Adrenal gland (tissue), 5 donors: ENCODE results near the gene ZNF555.
A peak's percentile ranks its signal among the peaks of the same experiment; 100 is the strongest.

Experiments
- CTCF ChIP-seq, 6 experiments: fragments of 450-650 bp in 4 of 6; fragments of 200-600 bp in 2 of 6; sonication (generic) in 1 of 6; IDR thresholded peaks; 1 replicate in 5 of 6; 2 replicates in 1 of 6; pipeline versions ENCODE4 v1.5.1 to v1.8.0; 2016 to 2021; ENCODE audit warnings: antibody characterized with exemption in 6 of 6, mild to moderate bottlenecking in 2 of 6, moderate library complexity in 1 of 6
- POLR2A ChIP-seq, 2 donors: fragments of 450-650 bp; IDR thresholded peaks; one replicate each; pipeline ENCODE4 v1.6.1; 2017; ENCODE audit warnings: antibody characterized with exemption in 2 of 2, mild to moderate bottlenecking in 2 of 2, moderate library complexity in 1 of 2
- donor health status: DM: no; HTN: no; CAD: no.

DNA sequence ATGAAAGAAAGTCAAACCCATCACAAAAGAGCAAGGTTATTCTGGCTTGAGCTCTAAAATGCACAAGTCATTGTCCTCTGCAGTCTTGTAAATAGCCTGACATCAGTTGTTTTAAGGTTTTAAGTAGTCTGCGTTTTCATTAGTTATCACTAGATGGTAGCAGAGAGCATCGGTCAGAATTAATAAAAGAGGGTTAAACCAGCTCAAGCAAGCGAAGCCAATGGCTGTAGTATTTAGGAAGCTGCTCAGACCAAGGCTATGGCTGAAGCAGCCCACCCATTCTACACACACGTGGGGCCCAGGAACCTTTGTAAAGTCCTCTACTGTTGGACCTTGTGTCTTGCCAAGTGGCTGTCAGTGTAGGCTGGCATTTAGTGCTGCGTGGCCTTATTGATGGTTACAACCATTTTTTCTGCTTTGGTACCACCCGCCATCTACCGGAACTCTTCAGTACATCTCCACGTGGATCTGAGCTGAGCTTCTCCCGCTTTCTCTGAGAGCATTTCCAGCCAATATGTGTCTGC is 46.2 kb downstream of the ZNF555 start:
- no peak for TF ChIP-seq POLR2A (IDR thresholded peaks at IDR 0.05)
- TF ChIP-seq CTCF (IDR thresholded peaks at IDR 0.05): peak; percentile 43 to 69 (median 63)
